Caco-2 (cell line): Measurements from ENCODE around the gene RXRG. TPM values are rescaled to one million over a fixed set of nuclear protein-coding genes. Genes with fewer than 3 reads are reported as not detected.

Experiments
- BruUV-seq: library from RNA; stranded (reverse); fragments of 400-500 nt; replicated peaks from 2 replicates; lab custom pipeline; 2021; lab: Mats Ljungman, UMichigan
- CTCF ChIA-PET: fragments of 300-600 bp; sonication (Branson Sonifier 250); formaldehyde crosslinking; loops from one replicate; lab custom pipeline; 2022; ENCODE audit warnings: antibody characterized with exemption; lab: Charles Lee
- POLR2A ChIA-PET: fragments of 300-600 bp; sonication (Branson Sonifier 250); formaldehyde crosslinking; loops from one replicate; lab custom pipeline; 2022; ENCODE audit warnings: antibody characterized with exemption; lab: Charles Lee
- DNase-seq, 2 experiments: peaks; one replicate each; pipeline versions ENCODE4 v3.0.0 to v3.0.0-alpha.2; 2020 to 2022
- H3K27me3 ChIP-seq: replicated peaks from 2 replicates; pipeline ENCODE4 v1.6.0; 2011; ENCODE audit warnings: low read length; ENCODE audit not compliant: control insufficient read depth, insufficient read depth
- H3K36me3 ChIP-seq: 2 replicates; pipeline ENCODE4 v1.5.1; 2011; ENCODE audit warnings: low read length; ENCODE audit not compliant: control insufficient read depth, insufficient read depth
- H3K4me1 ChIP-seq: fragments of 250-450 bp; sonication (Bioruptor Pico); 2 replicates; pipeline ENCODE4 v1.5.1; 2020; ENCODE audit warnings: mild to moderate bottlenecking
- H3K4me3 ChIP-seq: 2 replicates; pipeline ENCODE4 v1.5.1; 2011; ENCODE audit warnings: low read depth, mild to moderate bottlenecking, control low read depth, low read length
- H3K9me3 ChIP-seq: fragments of 250-450 bp; sonication (Bioruptor Pico); 2 replicates; pipeline ENCODE4 v1.5.1; 2020; ENCODE audit warnings: mild to moderate bottlenecking, moderate library complexity
- H3K27ac Mint-ChIP-seq: one replicate; pipeline ENCODE4 v1.8.0; 2022; ENCODE audit warnings: mixed read lengths; ENCODE audit not compliant: unreplicated experiment
- H3K27me3 Mint-ChIP-seq: one replicate; pipeline ENCODE4 v1.8.0; 2022; ENCODE audit warnings: mixed read lengths; ENCODE audit not compliant: insufficient read depth, unreplicated experiment
- H3K36me3 Mint-ChIP-seq: one replicate; pipeline ENCODE4 v1.8.0; 2022; ENCODE audit warnings: mild to moderate bottlenecking, mixed read lengths; ENCODE audit not compliant: insufficient read depth, unreplicated experiment
- H3K4me1 Mint-ChIP-seq: one replicate; pipeline ENCODE4 v1.8.0; 2022; ENCODE audit warnings: low read depth, mixed read lengths; ENCODE audit not compliant: unreplicated experiment
- H3K4me3 Mint-ChIP-seq: one replicate; pipeline ENCODE4 v1.8.0; 2022; ENCODE audit warnings: mild to moderate bottlenecking, moderate library complexity, mixed read lengths; ENCODE audit not compliant: unreplicated experiment
- H3K9me3 Mint-ChIP-seq: one replicate; pipeline ENCODE4 v1.8.0; 2022; ENCODE audit warnings: mixed read lengths; ENCODE audit not compliant: unreplicated experiment
- intact Hi-C: fragments of 100-400 bp; cut with micrococcal nuclease; formaldehyde crosslinking; loops from one replicate; pipeline ENCODE4 v1.10.0; 2022; ENCODE audit not compliant: unreplicated experiment
- total RNA-seq: library from RNA; stranded (reverse); gene quantifications from 2 replicates; pipeline ENCODE4 v1.2.3, GENCODE V29; 2022
- TF ChIP-seq, protein P1 (sequence below), 2 experiments: fragments of 200-600 bp in 1 of 2; IDR thresholded peaks; 1 replicate in 1 of 2; 2 replicates in 1 of 2; pipeline versions ENCODE4 v1.5.1 to v1.8.0; 2011 to 2022; ENCODE audit warnings: antibody characterized with exemption in 1 of 2, control low read depth in 1 of 2, inconsistent platforms in 1 of 2, low read depth in 1 of 2, low read length in 1 of 2, mild to moderate bottlenecking in 1 of 2, moderate library complexity in 1 of 2; ENCODE audit not compliant: insufficient read depth in 1 of 2, severe bottlenecking in 1 of 2, unreplicated experiment in 1 of 2

The RXRG gene
- total RNA-seq, 1 experiment from 2014 or later = not detected

DNA sequence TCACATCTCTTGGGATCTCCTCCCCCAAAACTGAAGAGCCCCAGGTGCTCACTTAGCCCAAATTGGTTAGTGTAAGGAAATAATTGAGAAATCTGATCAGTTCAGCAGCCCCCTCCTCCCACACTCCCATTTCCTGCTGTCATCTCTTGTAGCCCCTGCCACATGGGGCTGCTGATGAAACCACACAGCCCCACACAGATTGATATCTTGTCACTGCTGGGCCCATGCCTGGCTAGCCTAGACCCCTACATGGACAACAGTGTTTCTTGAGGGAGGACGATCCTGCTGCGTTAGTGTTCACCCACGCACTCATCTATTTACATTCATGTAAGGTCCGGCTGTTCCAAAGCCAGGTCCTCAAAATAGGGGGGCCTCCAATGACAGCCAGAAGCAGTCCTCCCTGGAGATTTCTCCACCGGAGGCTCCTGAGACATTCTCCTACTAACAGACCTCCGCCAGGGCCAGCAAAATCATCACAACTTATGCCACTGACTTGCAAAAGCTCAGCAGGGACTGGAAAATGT lies 23.9 kb upstream of the RXRG start:
- Mint-ChIP-seq H3K27me3 (peaks cover 21% of the 10 kb centered on the region), H3K36me3 (no peaks in the 10 kb centered on the region), H3K4me1 (no peaks in the 10 kb centered on the region), H3K27ac (no peak overlapping the region), H3K4me3 (no peak overlapping the region), H3K9me3 (no peaks in the 10 kb centered on the region)
- no peaks in the 10 kb centered on the region for H3K27me3 ChIP-seq
- no TSS peak for BruUV-seq
- no peaks in the 10 kb centered on the region for H3K36me3 ChIP-seq
- POLR2A ChIA-PET = no interaction called here
- no peak overlapping the region for H3K4me3 ChIP-seq
- no peaks in the 10 kb centered on the region for H3K9me3 ChIP-seq
- no peaks in the 10 kb centered on the region for H3K4me1 ChIP-seq
- DNase-seq = no peak
- TF ChIP-seq, protein P1, sequence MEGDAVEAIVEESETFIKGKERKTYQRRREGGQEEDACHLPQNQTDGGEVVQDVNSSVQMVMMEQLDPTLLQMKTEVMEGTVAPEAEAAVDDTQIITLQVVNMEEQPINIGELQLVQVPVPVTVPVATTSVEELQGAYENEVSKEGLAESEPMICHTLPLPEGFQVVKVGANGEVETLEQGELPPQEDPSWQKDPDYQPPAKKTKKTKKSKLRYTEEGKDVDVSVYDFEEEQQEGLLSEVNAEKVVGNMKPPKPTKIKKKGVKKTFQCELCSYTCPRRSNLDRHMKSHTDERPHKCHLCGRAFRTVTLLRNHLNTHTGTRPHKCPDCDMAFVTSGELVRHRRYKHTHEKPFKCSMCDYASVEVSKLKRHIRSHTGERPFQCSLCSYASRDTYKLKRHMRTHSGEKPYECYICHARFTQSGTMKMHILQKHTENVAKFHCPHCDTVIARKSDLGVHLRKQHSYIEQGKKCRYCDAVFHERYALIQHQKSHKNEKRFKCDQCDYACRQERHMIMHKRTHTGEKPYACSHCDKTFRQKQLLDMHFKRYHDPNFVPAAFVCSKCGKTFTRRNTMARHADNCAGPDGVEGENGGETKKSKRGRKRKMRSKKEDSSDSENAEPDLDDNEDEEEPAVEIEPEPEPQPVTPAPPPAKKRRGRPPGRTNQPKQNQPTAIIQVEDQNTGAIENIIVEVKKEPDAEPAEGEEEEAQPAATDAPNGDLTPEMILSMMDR (IDR thresholded peaks at IDR 0.05; ENCODE audit: insufficient read depth in 1 of 2, low read depth in 1 of 2, low read length in 1 of 2, severe bottlenecking in 1 of 2, unreplicated experiment in 1 of 2) = no peak
- intact Hi-C loops = no loop called here
- CTCF ChIA-PET = no interaction called here

DNA sequence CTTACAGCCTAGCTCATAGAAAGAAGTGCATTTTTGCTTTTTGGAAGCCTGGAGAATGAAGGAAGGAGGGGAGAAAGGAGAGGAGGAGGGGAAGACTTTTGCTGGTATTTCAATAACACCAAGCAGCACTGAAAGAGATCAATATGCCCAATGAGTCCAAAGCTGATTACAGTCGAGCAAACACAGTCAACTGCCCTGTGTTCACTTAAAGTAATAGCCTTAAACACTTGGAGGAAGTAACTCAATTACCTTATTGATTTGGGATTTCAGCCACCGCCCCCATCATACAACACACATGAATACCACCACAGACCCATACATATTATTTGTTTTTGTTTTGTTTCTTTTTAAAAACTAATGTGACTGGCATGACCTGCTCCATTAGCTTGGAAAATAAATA lies 23.3 kb upstream of the RXRG start:
- CTCF ChIA-PET = no interaction called here
- H3K4me1 ChIP-seq = no peaks in the 10 kb centered on the region
- no peak for DNase-seq
- H3K36me3 Mint-ChIP-seq = no peaks in the 10 kb centered on the region
- peaks cover 23% of the 10 kb centered on the region for H3K27me3 Mint-ChIP-seq
- POLR2A ChIA-PET = no interaction called here
- BruUV-seq = no TSS peak
- no peaks in the 10 kb centered on the region for H3K27me3 ChIP-seq
- H3K4me1 Mint-ChIP-seq = no peaks in the 10 kb centered on the region
- no peaks in the 10 kb centered on the region for H3K36me3 ChIP-seq
- intact Hi-C loops = no loop called here
- no peaks in the 10 kb centered on the region for H3K9me3 Mint-ChIP-seq
- H3K27ac Mint-ChIP-seq = no peak overlapping the region
- H3K4me3 Mint-ChIP-seq = no peak overlapping the region
- H3K9me3 ChIP-seq = no peaks in the 10 kb centered on the region
- no peak overlapping the region for H3K4me3 ChIP-seq
- TF ChIP-seq, protein P1 (IDR thresholded peaks at IDR 0.05; ENCODE audit: insufficient read depth in 1 of 2, low read depth in 1 of 2, low read length in 1 of 2, severe bottlenecking in 1 of 2, unreplicated experiment in 1 of 2) = no peak

DNA sequence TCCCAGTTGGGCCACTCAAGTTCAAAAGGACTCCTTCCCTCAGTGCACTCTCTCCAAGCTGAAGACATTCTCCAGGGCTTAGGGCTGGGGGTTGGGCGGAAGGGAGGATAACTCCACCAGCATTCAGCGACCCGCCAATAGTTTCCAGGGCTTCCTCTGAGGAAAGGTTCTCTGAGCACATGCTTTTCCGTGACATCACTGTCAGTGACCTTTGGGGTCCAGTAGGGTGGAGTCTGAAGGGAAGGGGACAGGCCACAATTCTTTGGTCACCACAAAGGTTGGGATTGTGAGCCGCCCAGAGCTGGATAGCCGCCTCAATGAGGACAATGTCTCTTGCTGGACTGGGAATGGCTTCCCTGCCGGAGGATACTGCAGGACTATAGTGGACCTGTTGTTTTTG lies 22.8 kb upstream of the RXRG start:
- Histone ChIP-seq H3K4me1 (no peaks in the 10 kb centered on the region), H3K4me3 (no peak overlapping the region), H3K9me3 (no peaks in the 10 kb centered on the region), H3K36me3 (no peaks in the 10 kb centered on the region), H3K27me3 (no peaks in the 10 kb centered on the region)
- peaks cover 23% of the 10 kb centered on the region for H3K27me3 Mint-ChIP-seq
- TF ChIP-seq, protein P1 (IDR thresholded peaks at IDR 0.05; ENCODE audit: insufficient read depth in 1 of 2, low read depth in 1 of 2, low read length in 1 of 2, severe bottlenecking in 1 of 2, unreplicated experiment in 1 of 2) = no peak
- DNase-seq = no peak
- POLR2A ChIA-PET = no interaction called here
- no TSS peak for BruUV-seq
- H3K4me1 Mint-ChIP-seq = no peaks in the 10 kb centered on the region
- no peaks in the 10 kb centered on the region for H3K9me3 Mint-ChIP-seq
- H3K4me3 Mint-ChIP-seq = no peak overlapping the region
- no peaks in the 10 kb centered on the region for H3K36me3 Mint-ChIP-seq
- intact Hi-C loops = no loop called here
- CTCF ChIA-PET = no interaction called here
- H3K27ac Mint-ChIP-seq = no peak overlapping the region
